NCI-H2107 treated with DMSO at 0.1 percent for 48 hours (cell line): Measurements from ENCODE around the gene NEMP1.
"Not testable (repeated sequence)": the region's sequence is repeated elsewhere in the genome, so short reads cannot be mapped to it uniquely, and the experiment has no call there.

Experiments
- DNase-seq: peaks from one replicate; lab custom pipeline; 2025; ENCODE audit not compliant: unreplicated experiment; lab: John Stamatoyannopoulos, UW

Gene NEMP1

DNA sequence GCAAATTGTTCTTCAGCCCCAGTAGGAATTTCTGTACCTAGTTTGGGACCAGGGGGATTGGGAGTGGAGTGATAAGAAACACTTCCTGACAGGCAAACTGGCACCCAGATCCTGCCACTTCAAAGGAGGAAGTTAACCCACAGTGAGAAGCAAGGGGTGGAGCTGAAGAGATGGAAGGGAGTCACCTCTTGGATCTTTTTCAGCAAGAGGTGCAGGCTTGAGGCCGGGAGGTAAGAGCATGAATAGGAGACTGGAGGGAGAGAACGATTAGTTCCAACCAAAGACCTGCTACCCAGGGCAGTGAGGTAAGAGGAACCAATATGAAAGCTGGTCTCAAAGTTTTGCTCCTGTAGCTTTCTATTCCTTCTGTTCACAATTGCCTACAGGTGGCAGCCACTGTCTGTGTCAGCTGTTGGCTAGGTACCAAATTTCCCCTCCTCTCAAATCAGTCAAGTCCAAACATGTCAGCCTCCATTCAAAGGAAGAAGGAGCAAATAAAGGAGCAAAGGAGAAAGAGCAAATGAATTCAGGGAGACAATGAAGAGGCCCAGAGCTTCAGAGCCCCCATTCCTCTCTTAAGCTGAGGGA, 47.4 kb downstream of the NEMP1 start:
- DNase-seq = peak; percentile 83

DNA sequence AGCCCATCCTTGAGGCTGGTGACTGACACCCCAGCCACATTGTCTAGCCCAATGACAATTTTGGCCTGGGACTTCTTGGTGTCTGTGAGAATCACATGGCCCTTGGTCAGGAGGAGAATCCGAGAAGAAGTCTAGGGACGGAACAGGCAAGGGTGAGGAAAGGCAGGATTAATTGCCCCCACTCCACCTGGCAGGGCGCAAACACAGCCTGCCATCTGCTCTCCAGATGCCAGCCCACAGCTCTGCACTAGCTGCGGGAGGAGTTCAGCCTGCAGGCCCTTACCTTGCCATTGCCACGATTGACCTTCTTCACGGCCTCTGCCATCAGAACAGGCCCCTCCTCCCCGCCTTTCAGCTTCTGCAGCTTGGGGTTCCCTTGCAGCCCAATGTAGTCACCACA, 49.1 kb downstream of the NEMP1 start:
- no peak for DNase-seq

- DNase-seq = no peak
These were observed 50.8 kb downstream of the NEMP1 start for GRCh38 chr12:57027805-57028153.

DNA sequence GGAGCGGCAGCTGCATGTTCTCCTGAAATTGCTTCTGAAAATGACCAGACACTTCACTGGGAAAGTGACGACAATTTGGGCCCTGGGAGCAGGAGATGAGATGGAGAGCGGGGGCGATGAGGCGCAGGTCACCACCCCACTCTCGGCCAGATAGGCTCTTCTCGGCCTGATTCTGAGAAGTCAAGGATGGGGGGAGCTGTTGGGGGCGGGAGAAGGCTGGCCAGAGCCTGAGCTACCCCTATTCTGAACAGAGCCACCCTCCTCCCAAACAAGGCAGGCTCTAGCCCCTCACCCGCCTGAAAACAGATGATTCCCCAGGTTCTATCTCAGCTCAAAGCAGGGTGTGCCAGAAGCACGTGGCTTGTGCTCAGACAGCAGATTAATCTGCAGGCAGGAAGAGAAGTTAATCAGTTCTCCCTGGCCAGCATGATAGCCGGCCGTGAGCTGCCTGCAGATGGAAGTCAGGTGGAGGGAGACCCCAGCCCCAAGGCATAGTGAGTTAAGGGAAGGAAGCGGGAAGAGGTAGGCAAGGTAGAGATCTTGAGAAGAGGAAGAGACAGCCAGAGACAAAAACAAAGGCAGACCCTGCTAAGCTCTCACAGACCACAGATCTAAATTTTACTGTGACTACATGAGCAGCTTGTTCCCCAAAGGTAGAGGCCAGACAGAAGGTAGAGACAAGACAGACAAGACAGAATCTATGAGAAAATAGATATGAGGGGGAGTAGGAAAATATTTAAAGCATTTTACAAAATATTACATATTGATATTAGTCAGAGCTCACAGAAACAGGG, 51.4 kb downstream of the NEMP1 start:
- no peak for DNase-seq

- no peak for DNase-seq
These were observed 53.4 kb downstream of the NEMP1 start for GRCh38 chr12:57025196-57025595.

GRCh38 chr12:57022324-57022723, 56.3 kb downstream of the NEMP1 start:
- DNase-seq = not testable (repeated sequence)

GRCh38 chr12:57019983-57020719, 58.4 kb downstream of the NEMP1 start:
- DNase-seq = no peak

DNA sequence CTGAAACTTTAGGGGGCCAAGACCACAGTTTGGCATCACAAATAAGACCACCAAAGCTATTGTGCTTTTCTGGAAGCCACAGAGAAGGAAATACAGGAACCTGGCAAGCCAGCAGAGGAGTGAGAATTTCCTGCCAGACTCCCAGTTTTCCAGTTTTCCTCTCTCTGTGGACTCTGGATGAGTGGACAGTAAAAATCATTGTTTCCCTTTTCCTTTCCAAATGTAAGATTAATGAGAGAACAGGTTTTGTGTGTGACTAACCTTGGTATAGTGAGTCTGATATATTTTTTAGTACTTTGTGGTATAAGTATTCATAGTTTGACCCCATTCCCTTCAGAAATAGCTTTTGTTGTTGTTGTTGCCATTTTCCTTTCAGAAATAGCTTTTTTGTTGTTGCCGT, 59.7 kb downstream of the NEMP1 start:
- no peak for DNase-seq

GRCh38 chr12:57018353-57018752, 60.2 kb downstream of the NEMP1 start:
- not testable (repeated sequence) for DNase-seq

DNA sequence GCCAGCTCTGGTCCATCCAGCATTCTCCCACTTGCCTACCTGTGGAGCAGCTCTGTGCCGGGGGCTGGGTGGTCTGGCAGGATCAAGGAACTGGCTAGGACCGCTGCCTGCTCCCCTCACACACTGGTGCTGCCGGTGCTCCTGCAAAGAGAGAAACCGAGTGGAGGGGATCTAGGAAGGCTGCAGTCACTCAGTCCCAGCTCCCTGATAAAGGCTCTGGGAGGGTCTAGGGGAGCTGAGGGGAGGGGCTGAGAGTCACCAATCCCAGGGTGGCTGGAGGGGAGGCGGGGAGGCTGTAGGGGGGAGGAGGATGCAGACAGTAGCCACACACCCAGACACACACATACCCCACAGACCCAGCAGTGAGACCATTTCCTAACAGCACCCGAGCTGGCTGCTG, 62.2 kb downstream of the NEMP1 start, which contains the start of gene TAC3:
TSS of gene TAC3 (minus strand) at position 182 of the 400 bp plus-strand sequence. CDS start 732 bp downstream, outside the sequence.
- DNase-seq = no peak

GRCh38 chr12:57012600-57013465, 65.8 kb downstream of the NEMP1 start:
- no peak for DNase-seq

- no peak for DNase-seq
These were observed 66.9 kb downstream of the NEMP1 start for GRCh38 chr12:57011438-57012424.

DNA sequence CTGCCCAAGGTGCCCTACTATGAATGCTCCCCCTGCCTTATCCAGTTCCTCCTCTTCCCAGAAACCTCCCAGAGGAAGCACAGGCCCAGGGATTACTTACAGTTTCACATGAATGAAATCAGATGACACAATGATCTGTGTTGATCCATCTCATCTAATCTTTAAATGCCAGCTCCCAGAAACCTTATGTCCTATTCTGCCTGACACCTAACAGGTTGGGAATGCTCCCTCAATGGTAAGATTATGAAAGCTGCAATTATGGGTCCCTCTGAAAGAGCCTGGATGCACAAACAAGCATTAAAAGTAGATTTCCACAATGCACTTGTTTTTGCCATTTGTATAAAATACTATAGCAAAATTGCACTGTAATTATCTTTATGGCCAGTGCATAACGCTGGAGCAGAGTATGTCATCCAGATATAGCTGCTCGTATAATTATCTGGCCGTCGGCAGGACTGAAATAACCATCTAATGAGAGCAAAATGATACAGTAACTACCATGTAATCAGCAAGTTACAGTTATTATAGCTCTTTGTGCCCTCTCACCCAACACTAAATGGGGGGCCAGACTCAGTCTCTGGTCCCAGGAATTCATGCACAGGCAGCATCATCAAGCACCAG, 67.9 kb downstream of the NEMP1 start:
- DNase-seq = no peak

GRCh38 chr12:57009949-57010626, 68.5 kb downstream of the NEMP1 start:
- DNase-seq = no peak

DNA sequence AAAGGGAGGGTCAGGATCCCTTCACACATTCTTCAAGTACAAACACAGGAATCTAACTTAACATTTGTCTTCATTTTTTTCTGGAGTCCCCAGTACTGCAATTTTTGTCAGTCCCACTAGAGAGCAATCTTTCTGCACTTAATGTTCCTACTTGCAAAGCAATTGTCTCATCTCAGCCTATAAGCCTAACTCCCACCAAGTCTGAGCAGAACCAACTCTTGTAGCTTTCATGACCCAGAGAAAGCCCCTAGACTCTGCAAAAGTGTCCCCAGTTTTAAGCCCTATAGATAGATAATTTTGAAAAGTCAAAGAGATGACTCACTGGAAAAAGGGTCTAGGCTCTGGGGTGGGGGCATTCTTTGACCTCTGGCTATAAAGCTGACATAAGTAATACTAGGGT, 70.4 kb downstream of the NEMP1 start:
- DNase-seq = peak; percentile 80

DNA sequence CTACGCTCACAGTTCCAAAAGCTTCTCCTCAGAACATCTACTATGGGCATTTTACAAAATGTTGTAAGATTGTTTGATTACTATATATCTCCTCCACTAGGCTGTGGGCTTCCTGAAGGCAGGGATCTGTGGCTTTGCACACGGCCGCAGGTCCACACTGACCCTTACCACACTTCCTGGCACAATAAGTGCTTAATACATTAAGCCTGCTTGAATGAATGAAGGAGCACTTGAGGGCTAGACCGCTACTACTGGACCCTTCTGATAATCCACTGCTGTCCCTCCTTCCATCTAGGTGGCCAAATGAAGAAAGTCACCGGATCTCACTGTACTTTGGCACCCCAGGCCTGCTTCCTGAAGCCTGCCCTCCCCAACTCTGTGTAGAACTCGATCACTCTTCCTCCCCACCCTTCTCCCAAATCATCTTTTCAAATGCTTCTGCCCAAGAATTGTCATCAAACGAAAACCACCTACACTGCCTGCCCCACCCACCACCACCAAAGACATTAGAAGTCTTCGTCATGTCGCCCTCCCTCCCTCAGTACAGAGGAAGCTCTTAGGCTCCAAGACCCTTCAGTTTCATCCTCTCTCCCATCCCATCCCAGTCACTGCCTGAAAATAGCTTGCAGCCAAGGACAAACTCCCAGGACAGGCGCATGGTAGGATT, 71.6 kb downstream of the NEMP1 start:
- no peak for DNase-seq

DNA sequence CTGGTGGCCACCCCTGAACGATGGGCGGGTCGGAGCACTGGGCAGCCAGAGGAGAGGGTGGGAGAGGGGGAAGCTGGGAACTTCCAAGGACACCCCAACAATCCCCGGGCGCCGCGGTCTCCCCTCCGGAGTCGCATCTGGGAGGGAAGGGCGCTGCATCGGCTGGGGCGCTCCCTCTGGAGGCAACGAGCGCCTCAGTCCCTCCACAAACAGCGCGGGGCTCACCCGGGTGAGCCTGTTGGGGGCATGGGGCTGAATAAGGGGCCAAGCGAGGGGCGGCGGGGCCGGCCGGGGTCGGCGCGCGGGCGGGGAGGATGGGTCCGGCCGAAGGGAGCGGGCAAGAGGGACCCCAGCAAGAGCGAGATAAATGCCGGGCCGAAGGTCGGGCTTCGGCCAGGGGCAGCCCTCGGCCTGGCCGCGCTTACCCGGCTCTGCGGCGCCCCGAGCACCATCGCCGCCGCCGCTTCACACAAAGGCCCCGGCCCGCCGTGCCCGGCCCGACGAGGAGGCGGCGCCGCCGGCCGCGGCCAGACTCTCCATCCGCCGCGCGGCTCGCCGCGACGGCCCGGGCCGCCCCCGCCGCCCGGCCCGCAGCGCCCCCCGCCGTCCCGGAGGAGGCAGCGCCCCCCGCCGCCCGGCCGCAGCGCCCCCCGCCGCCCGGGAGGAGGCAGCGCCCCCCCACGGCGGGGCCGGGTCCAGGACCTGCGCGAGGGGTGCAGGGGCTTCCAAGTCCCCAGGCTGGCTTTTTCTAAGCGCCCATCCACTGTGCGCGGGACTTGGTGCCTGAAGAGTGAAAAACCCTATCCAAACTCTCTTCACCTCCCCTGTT, 72.4 kb downstream of the NEMP1 start, which contains the start of gene ZBTB39:
TSS of gene ZBTB39 (minus strand) at position 567 of the 829 bp plus-strand sequence. CDS start 1,629 bp downstream, outside the sequence.
- DNase-seq = peak; percentile 24
